Measurements from ENCODE around the gene VTI1A.
"Not testable (repeated sequence)": the region's sequence is repeated elsewhere in the genome, so short reads cannot be mapped to it uniquely, and the experiment has no call there.

Gene VTI1A

GRCh38 chr10:112454910-112455779, 8.1 kb downstream of the VTI1A start:
- no peak for DNase-seq

GRCh38 chr10:112456533-112456932, 9.5 kb downstream of the VTI1A start:
- DNase-seq, result no peak

GRCh38 chr10:112460366-112460765, 13.4 kb downstream of the VTI1A start:
- DNase-seq, result no peak

GRCh38 chr10:112461029-112461887, 14.2 kb downstream of the VTI1A start:
- DNase-seq, result no peak

- not testable (repeated sequence) for DNase-seq
These were observed 17.1 kb downstream of the VTI1A start for GRCh38 chr10:112464074-112464473.

- DNase-seq, result no peak
These were observed 18.4 kb downstream of the VTI1A start for GRCh38 chr10:112465299-112465883.

- no peak for DNase-seq
These were observed 19.8 kb downstream of the VTI1A start for GRCh38 chr10:112466802-112467201.

GRCh38 chr10:112467541-112468075, 20.6 kb downstream of the VTI1A start:
- DNase-seq, result no peak

- no peak for DNase-seq
These were observed 25.0 kb downstream of the VTI1A start for GRCh38 chr10:112471878-112472487.

- peak; percentile 37 for DNase-seq
These were observed 28.7 kb downstream of the VTI1A start for GRCh38 chr10:112475575-112476218.

GRCh38 chr10:112481602-112482001, 34.6 kb downstream of the VTI1A start:
- DNase-seq, result no peak

GRCh38 chr10:112484399-112484798, 37.4 kb downstream of the VTI1A start:
- DNase-seq, result no peak

- no peak for DNase-seq
These were observed 40.9 kb downstream of the VTI1A start for GRCh38 chr10:112487964-112488363.

- no peak for DNase-seq
These were observed 43.5 kb downstream of the VTI1A start for GRCh38 chr10:112490545-112490944.

GRCh38 chr10:112491144-112491543, 44.1 kb downstream of the VTI1A start:
- DNase-seq, result no peak

GRCh38 chr10:112492736-112493135, 45.7 kb downstream of the VTI1A start:
- no peak for DNase-seq

- no peak for DNase-seq
These were observed 50.4 kb downstream of the VTI1A start for GRCh38 chr10:112497347-112497950.

- no peak for DNase-seq
These were observed 51.8 kb downstream of the VTI1A start for GRCh38 chr10:112498806-112499205.

GRCh38 chr10:112499985-112500384, 53.0 kb downstream of the VTI1A start:
- DNase-seq, result not testable (repeated sequence)

GRCh38 chr10:112502536-112502935, 55.5 kb downstream of the VTI1A start:
- no peak for DNase-seq

GRCh38 chr10:112503643-112504042, 56.6 kb downstream of the VTI1A start:
- DNase-seq, result no peak

- no peak for DNase-seq
These were observed 60.0 kb downstream of the VTI1A start for GRCh38 chr10:112507046-112507445.
